OCI-LY7 (cell line): ENCODE results near the gene USP27X. TPM values are rescaled to one million over a fixed set of nuclear protein-coding genes. Genes with fewer than 3 reads are reported as not detected.

Source experiments
- BruUV-seq: library from RNA; stranded (reverse); fragments of 400-500 nt; replicated peaks from 2 replicates; lab custom pipeline; 2021; lab: Mats Ljungman, UMichigan
- CTCF ChIA-PET: fragments of 300-600 bp; sonication (Branson Sonifier 250); formaldehyde crosslinking; loops from one replicate; lab custom pipeline; 2022; ENCODE audit warnings: antibody characterized with exemption; ENCODE audit not compliant: unreplicated experiment; lab: Charles Lee
- POLR2A ChIA-PET: fragments of 300-600 bp; sonication (Branson Sonifier 250); formaldehyde crosslinking; loops from one replicate; lab custom pipeline; 2022; ENCODE audit warnings: antibody characterized with exemption; lab: Charles Lee
- DNase-seq: peaks from one replicate; pipeline ENCODE4 v3.0.0-alpha.2; 2015; ENCODE audit warnings: low spot score
- H2AFZ ChIP-seq: fragments of 200-600 bp; sonication (generic), shearing (Covaris generic); 2 replicates; pipeline ENCODE4 v1.6.1; 2014; ENCODE audit warnings: mild to moderate bottlenecking, antibody characterized with exemption, low read length, moderate library complexity
- H3K27ac ChIP-seq: fragments of 200-600 bp; sonication (generic); 2 replicates; pipeline ENCODE4 v1.5.1; 2014; ENCODE audit warnings: mixed run types, low read depth, mild to moderate bottlenecking, moderate library complexity, low read length, inconsistent platforms; ENCODE audit not compliant: poor library complexity, severe bottlenecking
- H3K36me3 ChIP-seq: fragments of 200-600 bp; sonication (generic); 2 replicates; pipeline ENCODE4 v1.6.1; 2014; ENCODE audit warnings: mild to moderate bottlenecking, antibody characterized with exemption, low read length, moderate library complexity, mixed read lengths; ENCODE audit not compliant: insufficient read depth
- H3K4me1 ChIP-seq: fragments of 200-600 bp; sonication (generic); 2 replicates; pipeline ENCODE4 v1.5.1; 2014; ENCODE audit warnings: mild to moderate bottlenecking, low read length; ENCODE audit not compliant: insufficient read depth, poor library complexity, severe bottlenecking
- H3K4me2 ChIP-seq: fragments of 200-600 bp; sonication (generic); 2 replicates; pipeline ENCODE4 v1.6.1; 2014; ENCODE audit warnings: mild to moderate bottlenecking, low read length
- H3K4me3 ChIP-seq: fragments of 200-600 bp; sonication (generic); 2 replicates; pipeline ENCODE4 v1.5.1; 2014; ENCODE audit warnings: mild to moderate bottlenecking, low read depth, low read length; ENCODE audit not compliant: poor library complexity, severe bottlenecking
- H3K79me2 ChIP-seq: fragments of 200-600 bp; sonication (generic); 2 replicates; pipeline ENCODE4 v1.6.1; 2016; ENCODE audit warnings: low read depth, mild to moderate bottlenecking, low read length, moderate library complexity, mixed read lengths; ENCODE audit not compliant: insufficient read depth
- H3K9me2 ChIP-seq: fragments of 200-600 bp; sonication (generic); 2 replicates; pipeline ENCODE4 v1.6.1; 2016; ENCODE audit warnings: mild to moderate bottlenecking, low read length, mixed read lengths; ENCODE audit not compliant: insufficient read depth
- H3K9me3 ChIP-seq: fragments of 200-600 bp; sonication (generic); 2 replicates; pipeline ENCODE4 v1.6.1; 2014; ENCODE audit warnings: mild to moderate bottlenecking, mixed run types, low read length, mixed read lengths
- H4K20me1 ChIP-seq: fragments of 200-600 bp; sonication (generic); 2 replicates; pipeline ENCODE4 v1.6.1; 2014; ENCODE audit warnings: mild to moderate bottlenecking, antibody characterized with exemption, low read length, moderate library complexity, mixed read lengths; ENCODE audit not compliant: insufficient read depth
- CTCF ChIP-seq: fragments of 200-600 bp; sonication (generic); conservative IDR thresholded peaks from 2 replicates; pipeline ENCODE4 v1.5.1; 2014; ENCODE audit warnings: mild to moderate bottlenecking, antibody characterized with exemption, low read length, moderate library complexity, mixed read lengths
- EZH2phosphoT487 ChIP-seq: fragments of 200-600 bp; sonication (generic); IDR thresholded peaks from 2 replicates; pipeline ENCODE4 v1.6.1; 2018; ENCODE audit warnings: low read depth, borderline replicate concordance, mild to moderate bottlenecking, mixed run types, antibody characterized with exemption, low read length, moderate library complexity, mixed read lengths
- intact Hi-C: fragments of 100-400 bp; cut with micrococcal nuclease; formaldehyde crosslinking; loops from one replicate; pipeline ENCODE4 v1.10.0; 2022; ENCODE audit not compliant: unreplicated experiment
- total RNA-seq, 2 experiments: library from RNA; depleted of rRNA in 1 of 2; stranded (reverse); fragments of >200 nt in 1 of 2; shearing (Covaris generic) in 1 of 2; gene quantifications; 2 replicates each; pipeline ENCODE4 v1.2.3, GENCODE V29; 2014 to 2022

USP27X gene
- total RNA-seq, 2 experiments from 2014 or later = 1.2 to 1.8 TPM

DNA sequence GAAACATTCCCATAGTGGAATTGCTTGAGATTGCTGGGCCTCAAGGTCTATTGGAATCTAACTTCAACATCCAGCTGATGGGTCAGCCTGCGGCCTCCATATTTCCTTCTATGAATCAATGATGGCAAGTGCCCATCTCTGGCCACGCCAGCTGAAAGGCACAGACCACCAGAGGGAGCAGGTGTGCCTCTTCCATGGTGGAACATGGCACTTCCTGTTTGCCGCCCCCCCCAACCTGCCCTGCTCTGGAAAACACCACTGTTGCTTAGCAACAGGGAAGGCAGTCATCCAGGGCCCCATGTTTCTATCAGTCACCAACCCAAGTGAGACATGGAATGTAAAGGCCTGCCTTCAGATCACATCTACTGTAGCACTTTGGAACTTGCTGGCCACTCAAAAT is 38.6 kb upstream of the USP27X start:
- Histone ChIP-seq H3K9me3 (no peaks in the 10 kb centered on the region), H3K4me3 (no peak overlapping the region), H3K4me1 (no peaks in the 10 kb centered on the region), H3K36me3 (no peaks in the 10 kb centered on the region), H3K9me2 (no peaks in the 10 kb centered on the region), H4K20me1 (no peaks in the 10 kb centered on the region), H3K79me2 (no peaks in the 10 kb centered on the region), H2AFZ (no peak overlapping the region), H3K4me2 (no peak overlapping the region), H3K27ac (no peak overlapping the region)
- no TSS peak for BruUV-seq
- POLR2A ChIA-PET = no interaction called here
- DNase-seq = peak; percentile 36
- intact Hi-C loops = no loop called here
- TF ChIP-seq CTCF = peak; percentile 61
- TF ChIP-seq EZH2phosphoT487 = no peak
- CTCF ChIA-PET = no interaction called here

GRCh38 chrX:49842621-49843020 is 36.7 kb upstream of the USP27X start:
- intact Hi-C loops = no loop called here
- ChIA-PET CTCF (no interaction called here), POLR2A (no interaction called here)
- no peak for TF ChIP-seq EZH2phosphoT487
- TF ChIP-seq CTCF = no peak
- H3K9me2 ChIP-seq = no peaks in the 10 kb centered on the region
- H3K4me3 ChIP-seq = no peak overlapping the region
- no peak for DNase-seq
- BruUV-seq = no TSS peak
- H3K4me1 ChIP-seq = no peaks in the 10 kb centered on the region
- H3K4me2 ChIP-seq = no peak overlapping the region
- H3K27ac ChIP-seq = no peak overlapping the region
- H4K20me1 ChIP-seq = no peaks in the 10 kb centered on the region
- no peaks in the 10 kb centered on the region for H3K36me3 ChIP-seq
- H2AFZ ChIP-seq = no peak overlapping the region
- no peaks in the 10 kb centered on the region for H3K79me2 ChIP-seq
- H3K9me3 ChIP-seq = no peaks in the 10 kb centered on the region

DNA sequence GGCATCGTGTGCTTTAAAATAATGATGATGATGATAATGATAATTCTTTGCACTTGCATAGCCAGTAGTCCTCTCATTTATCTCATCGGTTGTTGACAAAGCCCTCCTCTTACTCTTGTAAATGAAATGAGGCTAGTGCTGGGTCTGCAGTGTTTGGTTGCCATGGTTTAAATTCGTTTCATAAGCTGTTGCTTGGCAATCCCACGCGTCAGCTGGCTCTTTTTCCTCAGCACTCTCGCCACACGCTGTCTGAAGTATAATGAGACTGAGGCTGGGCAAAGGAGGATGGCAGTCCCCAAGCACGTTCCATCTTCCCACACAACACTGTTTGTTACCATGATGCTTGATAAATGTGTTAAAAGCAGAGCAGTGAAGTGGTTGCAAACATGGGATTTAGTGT is 34.7 kb upstream of the USP27X start:
- H3K36me3 ChIP-seq = no peaks in the 10 kb centered on the region
- POLR2A ChIA-PET = no interaction called here
- H4K20me1 ChIP-seq = no peaks in the 10 kb centered on the region

More for the DNA sequence above, 34.7 kb upstream of the USP27X start:
- H3K79me2 ChIP-seq = no peaks in the 10 kb centered on the region
- H3K9me3 ChIP-seq = no peaks in the 10 kb centered on the region
- no peaks in the 10 kb centered on the region for H3K4me1 ChIP-seq
- no peak overlapping the region for H3K27ac ChIP-seq
- no peak overlapping the region for H3K4me3 ChIP-seq
- BruUV-seq = no TSS peak
- no peak for DNase-seq
- no peak for TF ChIP-seq CTCF
- no peak for TF ChIP-seq EZH2phosphoT487
- no peaks in the 10 kb centered on the region for H3K9me2 ChIP-seq
- no peak overlapping the region for H3K4me2 ChIP-seq
- intact Hi-C loops = no loop called here
- no peak overlapping the region for H2AFZ ChIP-seq
- CTCF ChIA-PET = no interaction called here
